Stomach (tissue), 9 donors: ENCODE results near the gene TUBGCP2. TPM values are rescaled to one million over a fixed set of nuclear protein-coding genes. Genes with fewer than 3 reads are reported as not detected.
A peak's percentile ranks its signal among the peaks of the same experiment; 100 is the strongest.

Experiments
- DNase-seq, 2 donors: peaks; one replicate each; pipeline versions ENCODE4 v3.0.0 to v3.0.0-alpha.2; 2013 to 2019
- H3K27ac ChIP-seq, 5 donors: fragments of 200-600 bp in 4 of 5; sonication (generic) in 4 of 5; one replicate each; pipeline ENCODE4 v1.5.1; 2013 to 2019; ENCODE audit warnings: mild to moderate bottlenecking in 1 of 5, moderate library complexity in 1 of 5
- H3K27me3 ChIP-seq, 3 donors: fragments of 200-600 bp; sonication (generic); one replicate each; pipeline ENCODE4 v1.5.1; 2017 to 2019; ENCODE audit warnings: mixed run types in 1 of 3
- H3K36me3 ChIP-seq, 4 donors: fragments of 200-600 bp; sonication (generic); 1 replicate in 3 of 4; 2 replicates in 1 of 4; pipeline ENCODE4 v1.5.1; 2016 to 2019
- H3K4me1 ChIP-seq, 4 donors: fragments of 200-600 bp; sonication (generic); one replicate each; pipeline ENCODE4 v1.5.1; 2016 to 2019
- H3K4me3 ChIP-seq, 4 donors: fragments of 200-600 bp; sonication (generic) in 3 of 4; one replicate each; pipeline ENCODE4 v1.5.1; 2016 to 2019; ENCODE audit warnings: mild to moderate bottlenecking in 1 of 4
- H3K9me3 ChIP-seq, 4 donors: fragments of 200-600 bp; sonication (generic); one replicate each; pipeline ENCODE4 v1.5.1; 2016 to 2019
- EP300 ChIP-seq: sonication (generic); formaldehyde crosslinking; IDR thresholded peaks from one replicate; pipeline ENCODE4 v1.6.1; 2017; ENCODE audit warnings: antibody characterized with exemption
- POLR2A ChIP-seq, 4 donors: fragments of 450-650 bp; IDR thresholded peaks; one replicate each; pipeline ENCODE4 v1.6.1; 2016; ENCODE audit warnings: antibody characterized with exemption in 4 of 4, control low read depth in 2 of 4, mild to moderate bottlenecking in 1 of 4, moderate library complexity in 1 of 4
- POLR2AphosphoS5 ChIP-seq, 3 donors: sonication (generic); formaldehyde crosslinking; IDR thresholded peaks; one replicate each; pipeline ENCODE4 v1.6.1; 2016; ENCODE audit warnings: antibody characterized with exemption in 3 of 3
- WGBS, 5 donors: extraction: QIAGEN DNeasy Blood & Tissue Kit in 3 of 5; methylation state at CpG; one replicate each; pipeline versions ENCODE4 v1.1.5 to v1.1.7; 2013 to 2018; 5-methylcytosine and 5-hydroxymethylcytosine counted together
- intact Hi-C: fragments of 100-400 bp; cut with DNase I; formaldehyde crosslinking; loops from one replicate; pipeline ENCODE4 v1.15.1; 2023; ENCODE audit warnings: low total_unique reads
- polyA plus RNA-seq, 3 donors: library from polyadenylated mRNA; stranded (reverse); fragments of 200-250 nt; gene quantifications; one replicate each; pipeline ENCODE4 v1.2.3, GENCODE V29; 2013
- total RNA-seq, 5 donors: library from RNA; depleted of rRNA; stranded (reverse); fragments of >200 nt; gene quantifications; one replicate each; pipeline versions ENCODE4 v1.1.0 to v1.2.3, GENCODE V29; 2014 to 2016
- TF ChIP-seq, protein P1 (sequence below), 7 experiments: fragments of 450-650 bp in 4 of 7; fragments of 200-600 bp in 3 of 7; sonication (generic) in 3 of 7; IDR thresholded peaks; one replicate each; pipeline ENCODE4 v1.5.1; 2016 to 2019; ENCODE audit warnings: antibody characterized with exemption in 7 of 7, control low read depth in 2 of 7, mild to moderate bottlenecking in 1 of 7
- donor health status: healthy with polysubstance abuse.
- donor health status: Bipolar disorder and iron deficiency.
- donor health status: healthy.

Gene TUBGCP2
- total and polyA plus RNA-seq, 8 donors: 18.3 to 117 (median 47.6) TPM

DNA sequence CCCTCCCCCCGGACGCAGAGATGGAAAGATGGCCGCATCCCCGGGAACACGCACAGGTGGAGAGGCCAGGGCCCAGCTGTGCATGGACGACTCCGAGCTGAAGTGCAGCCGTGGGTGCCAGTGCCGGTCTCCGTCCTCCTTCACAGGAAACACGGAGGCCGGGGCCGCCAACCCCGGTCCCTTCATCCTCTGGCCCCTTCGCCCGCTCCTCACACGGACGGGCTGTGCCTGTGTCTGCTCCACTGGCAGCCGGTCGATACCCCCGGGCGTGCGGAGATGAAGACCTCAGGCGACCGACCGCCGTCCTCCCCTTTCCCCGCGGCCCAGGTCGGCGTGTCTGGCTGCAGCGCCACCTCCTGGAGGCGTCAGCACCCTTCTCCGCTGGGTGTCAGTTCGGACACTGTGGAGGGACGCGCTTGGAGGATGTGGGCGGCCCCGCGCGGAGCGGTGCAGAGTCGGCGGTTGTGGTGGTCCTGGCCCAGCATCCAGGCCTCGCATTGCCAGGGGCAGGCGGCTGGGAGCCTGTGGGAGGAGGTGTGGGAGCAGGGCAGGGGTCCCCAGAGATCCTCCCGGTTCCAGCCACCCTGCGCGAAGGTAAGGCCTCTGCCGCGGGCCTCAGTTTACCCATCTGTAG is 9.9 kb upstream of the TUBGCP2 start:
- 0 to 13% (median 9%) methylated on average over 8 to 51 of the region's 51 CpGs for WGBS, 5 donors
- DNase-seq: peak; percentile 74 to 87
- H3K4me1 ChIP-seq: peaks cover 0 to 14% (median 6%) of the 10 kb centered on the region in 4 donors
- intact Hi-C loops: no loop called here
- no peak overlapping the region for H3K27ac ChIP-seq
- TF ChIP-seq POLR2AphosphoS5 (IDR thresholded peaks at IDR 0.05) (no peak), POLR2A (IDR thresholded peaks at IDR 0.05) (no peak), EP300 (no peak)
- TF ChIP-seq, protein P1, sequence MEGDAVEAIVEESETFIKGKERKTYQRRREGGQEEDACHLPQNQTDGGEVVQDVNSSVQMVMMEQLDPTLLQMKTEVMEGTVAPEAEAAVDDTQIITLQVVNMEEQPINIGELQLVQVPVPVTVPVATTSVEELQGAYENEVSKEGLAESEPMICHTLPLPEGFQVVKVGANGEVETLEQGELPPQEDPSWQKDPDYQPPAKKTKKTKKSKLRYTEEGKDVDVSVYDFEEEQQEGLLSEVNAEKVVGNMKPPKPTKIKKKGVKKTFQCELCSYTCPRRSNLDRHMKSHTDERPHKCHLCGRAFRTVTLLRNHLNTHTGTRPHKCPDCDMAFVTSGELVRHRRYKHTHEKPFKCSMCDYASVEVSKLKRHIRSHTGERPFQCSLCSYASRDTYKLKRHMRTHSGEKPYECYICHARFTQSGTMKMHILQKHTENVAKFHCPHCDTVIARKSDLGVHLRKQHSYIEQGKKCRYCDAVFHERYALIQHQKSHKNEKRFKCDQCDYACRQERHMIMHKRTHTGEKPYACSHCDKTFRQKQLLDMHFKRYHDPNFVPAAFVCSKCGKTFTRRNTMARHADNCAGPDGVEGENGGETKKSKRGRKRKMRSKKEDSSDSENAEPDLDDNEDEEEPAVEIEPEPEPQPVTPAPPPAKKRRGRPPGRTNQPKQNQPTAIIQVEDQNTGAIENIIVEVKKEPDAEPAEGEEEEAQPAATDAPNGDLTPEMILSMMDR (IDR thresholded peaks at IDR 0.05): peak in 4 of 7 experiments; percentile 56 to 72 (median 64)
- H3K36me3 ChIP-seq: no peaks in the 10 kb centered on the region
- H3K9me3 ChIP-seq: no peaks in the 10 kb centered on the region
- H3K27me3 ChIP-seq: peaks cover 0 to 30% (median 7%) of the 10 kb centered on the region in 3 donors
- peak overlapping the region; percentile 31 to 36 (median 34) for H3K4me3 ChIP-seq

DNA sequence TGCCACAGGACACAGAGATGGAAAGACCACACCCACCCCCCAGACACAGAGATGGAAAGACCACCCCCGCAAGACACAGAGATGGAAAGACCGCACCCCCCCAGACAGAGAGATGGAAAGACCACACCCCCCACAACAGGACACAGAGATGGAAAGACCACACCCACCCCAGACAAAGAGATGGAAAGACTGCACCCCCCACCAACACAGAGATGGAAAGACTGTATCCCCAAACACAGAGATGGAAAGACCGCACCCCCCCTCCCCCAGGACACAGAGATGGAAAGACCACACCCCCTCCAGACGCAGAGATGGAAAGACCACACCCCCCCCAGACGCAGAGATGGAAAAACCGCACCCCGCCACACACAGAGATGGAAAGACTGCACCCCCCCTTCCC is 8.1 kb upstream of the TUBGCP2 start:
- intact Hi-C loops: no loop called here
- DNase-seq: no peak
- 84 to 92% (median 88%) methylated on average over 7 of the region's 7 CpGs for WGBS, 5 donors
- no peak for TF ChIP-seq POLR2AphosphoS5 (IDR thresholded peaks at IDR 0.05)
- Histone ChIP-seq H3K4me3 (no peak overlapping the region), H3K27ac (no peak overlapping the region), H3K36me3 (peaks cover 9 to 17% (median 17%) of the 10 kb centered on the region in 4 donors), H3K4me1 (peaks cover 0 to 14% (median 6%) of the 10 kb centered on the region in 4 donors), H3K9me3 (no peaks in the 10 kb centered on the region), H3K27me3 (peaks cover 0 to 30% (median 7%) of the 10 kb centered on the region in 3 donors)

DNA sequence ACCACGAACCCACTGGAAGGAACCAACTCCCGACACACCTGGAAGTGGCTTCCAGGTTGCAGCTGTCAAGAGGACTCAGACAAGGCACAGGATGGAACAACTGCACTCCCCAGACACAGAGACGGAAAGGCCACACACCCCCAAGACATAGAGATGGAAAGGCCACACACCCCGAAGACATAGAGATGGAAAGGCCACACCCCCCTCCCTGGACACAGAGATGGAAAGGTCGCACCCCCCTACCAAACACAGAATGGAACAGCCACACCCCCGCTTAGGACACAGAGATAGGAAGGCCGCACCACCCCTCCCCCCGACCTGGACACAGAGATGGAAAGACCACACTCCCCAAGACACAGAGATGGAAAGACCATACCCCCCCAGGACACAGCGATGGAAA is 7.6 kb upstream of the TUBGCP2 start:
- TF ChIP-seq, protein P1 (IDR thresholded peaks at IDR 0.05): no peak
- TF ChIP-seq EP300 (no peak), POLR2A (IDR thresholded peaks at IDR 0.05) (no peak), POLR2AphosphoS5 (IDR thresholded peaks at IDR 0.05) (no peak)
- Histone ChIP-seq H3K4me3 (no peak overlapping the region), H3K4me1 (peaks cover 0 to 14% (median 6%) of the 10 kb centered on the region in 4 donors), H3K9me3 (no peaks in the 10 kb centered on the region), H3K36me3 (peaks cover 9 to 22% (median 21%) of the 10 kb centered on the region in 4 donors), H3K27me3 (peaks cover 0 to 27% (median 7%) of the 10 kb centered on the region in 3 donors), H3K27ac (no peak overlapping the region)
- no peak for DNase-seq
- intact Hi-C loops: no loop called here
- WGBS, 5 donors: 77 to 94% (median 87%) methylated on average over 5 to 9 of the region's 9 CpGs

DNA sequence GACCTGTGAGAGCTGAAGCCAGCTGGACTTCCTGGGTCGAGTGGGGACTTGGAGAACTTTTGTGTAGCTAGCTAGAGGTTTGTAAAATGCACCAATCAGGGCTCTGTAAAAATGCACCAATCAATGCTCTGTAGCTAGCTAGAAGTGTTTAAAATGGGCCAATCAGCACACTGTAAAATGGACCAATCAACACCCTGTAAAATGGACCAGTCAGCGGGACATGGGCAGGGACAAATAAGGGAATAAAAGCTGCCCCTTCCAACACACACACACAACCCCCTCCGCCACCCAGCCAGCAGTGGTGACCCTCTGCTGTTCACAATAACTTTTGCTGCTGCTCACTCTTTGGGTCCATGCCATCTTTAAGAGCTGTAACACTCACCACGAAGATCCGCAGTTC is 7.2 kb upstream of the TUBGCP2 start:
- Histone ChIP-seq H3K4me1 (peaks cover 0 to 14% (median 6%) of the 10 kb centered on the region in 4 donors), H3K27ac (no peak overlapping the region), H3K27me3 (peaks cover 0 to 23% (median 7%) of the 10 kb centered on the region in 3 donors), H3K4me3 (no peak overlapping the region), H3K9me3 (no peaks in the 10 kb centered on the region), H3K36me3 (peaks cover 9 to 26% (median 26%) of the 10 kb centered on the region in 4 donors)
- 80 to 90% (median 86%) methylated on average over 5 of the region's 5 CpGs for WGBS, 5 donors
- intact Hi-C loops: no loop called here
- TF ChIP-seq EP300 (no peak), POLR2A (IDR thresholded peaks at IDR 0.05) (no peak), POLR2AphosphoS5 (IDR thresholded peaks at IDR 0.05) (no peak)
- TF ChIP-seq, protein P1 (IDR thresholded peaks at IDR 0.05): no peak
- no peak for DNase-seq

DNA sequence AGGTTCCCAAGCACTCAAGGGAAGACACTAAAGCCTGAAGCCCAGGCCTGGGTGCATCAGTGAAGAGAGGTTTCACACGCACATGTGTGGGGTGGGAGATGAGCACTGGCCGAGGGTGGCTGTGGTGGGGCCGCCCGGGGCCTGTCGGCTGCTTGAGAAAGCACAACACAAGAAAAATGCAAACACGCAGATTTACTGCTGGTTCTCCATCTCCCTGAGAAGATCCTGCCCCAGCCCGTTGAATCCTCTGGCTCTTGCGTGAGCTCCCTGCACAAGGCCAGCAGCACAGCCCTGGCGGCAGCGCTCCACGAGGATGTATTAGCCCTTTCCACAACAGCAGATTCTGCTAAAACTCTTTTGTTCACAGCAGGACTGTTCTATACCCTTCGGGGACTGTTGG is 6.2 kb upstream of the TUBGCP2 start:
- DNase-seq: no peak
- Histone ChIP-seq H3K36me3 (peaks cover 15 to 36% (median 35%) of the 10 kb centered on the region in 4 donors), H3K4me3 (no peak overlapping the region), H3K27ac (no peak overlapping the region), H3K27me3 (peaks cover 0 to 17% (median 7%) of the 10 kb centered on the region in 3 donors), H3K9me3 (no peaks in the 10 kb centered on the region), H3K4me1 (peaks cover 4 to 19% (median 7%) of the 10 kb centered on the region in 4 donors)
- TF ChIP-seq, protein P1 (IDR thresholded peaks at IDR 0.05): no peak
- no peak for TF ChIP-seq POLR2A (IDR thresholded peaks at IDR 0.05)
- TF ChIP-seq EP300: no peak
- TF ChIP-seq POLR2AphosphoS5 (IDR thresholded peaks at IDR 0.05): no peak
- WGBS, 5 donors: 77 to 94% (median 92%) methylated on average over 12 of the region's 12 CpGs
- intact Hi-C loops: loop anchor here (5.0 kb wide), 1 partner anchor 58 kb away; no protein-coding TSS in a partner anchor
